K562 (cell line): Measurements from ENCODE around the gene PCDHGA4. TPM values are rescaled to one million over a fixed set of nuclear protein-coding genes. Genes with fewer than 3 reads are reported as not detected.
"Not testable (repeated sequence)": the region's sequence is repeated elsewhere in the genome, so short reads cannot be mapped to it uniquely, and the experiment has no call there.

ENCODE experiments used
- ATAC-seq: fragments of 200-7000 bp; cut with Tn5 transposase; 3 replicates; pipeline ENCODE4 v1.9.1; 2020; ENCODE audit warnings: moderate library complexity
- BruUV-seq: library from RNA; stranded (reverse); fragments of 400-500 nt; replicated peaks from 2 replicates; lab custom pipeline; 2021; lab: Mats Ljungman, UMichigan
- CTCF ChIA-PET: fragments of 300-600 bp; formaldehyde crosslinking; extraction: SDS; loops from one replicate; lab custom pipeline; 2021; ENCODE audit warnings: low intra/inter-chr PET ratio; lab: Yijun Ruan, JAX
- POLR2A ChIA-PET: fragments of 300-600, 350-650 bp; sonication (Branson Sonifier 250); formaldehyde crosslinking; extraction: SDS; loops from one replicate; lab custom pipeline; 2021; ENCODE audit warnings: antibody characterized with exemption, inconsistent platforms; lab: Yijun Ruan, JAX
- DNase-seq, 4 experiments: peaks; one replicate each; pipeline versions ENCODE4 v3.0.0 to v3.0.0-alpha.2; 2011 to 2018; ENCODE audit warnings: low spot score in 3 of 4, mixed read lengths in 3 of 4; ENCODE audit errors: extremely low read depth in 1 of 4
- FAIRE-seq: peaks from 2 replicates; lab custom pipeline; 2011; peaks lifted over from hg19 to GRCh38; lab: Jason Lieb, UNC
- H2AFZ ChIP-seq: 2 replicates; pipeline ENCODE4 v1.6.0; 2011; ENCODE audit warnings: low read depth, low read length, control low read depth, inconsistent platforms
- H3K27ac ChIP-seq: fragments of 200-600 bp; 3 replicates; pipeline ENCODE4 v1.8.0; 2011; ENCODE audit warnings: low read depth, mild to moderate bottlenecking, control low read depth, inconsistent platforms, low read length, moderate library complexity, mixed read lengths; ENCODE audit errors: extremely low read depth
- H3K27me3 ChIP-seq, 2 experiments: fragments of 300-600 bp in 1 of 2; 2 replicates in 1 of 2; 3 replicates in 1 of 2; pipeline versions ENCODE4 v1.6.0 to v1.8.0; 2011; ENCODE audit warnings: inconsistent platforms in 2 of 2, low read length in 2 of 2, mild to moderate bottlenecking in 1 of 2, mixed read lengths in 1 of 2, moderate library complexity in 1 of 2; ENCODE audit not compliant: control insufficient read depth in 2 of 2, insufficient read depth in 2 of 2
- H3K36me3 ChIP-seq: fragments of 300-600 bp; 3 replicates; pipeline ENCODE4 v1.8.0; 2011; ENCODE audit warnings: mild to moderate bottlenecking, low read length, inconsistent platforms; ENCODE audit not compliant: control insufficient read depth, insufficient read depth
- H3K4me1 ChIP-seq, 2 experiments: fragments of 200-600 bp in 1 of 2; replicated peaks in 1 of 2; 2 replicates in 1 of 2; 3 replicates in 1 of 2; pipeline versions ENCODE4 v1.5.1 to v1.8.0; 2011; ENCODE audit warnings: inconsistent platforms in 2 of 2, low read length in 2 of 2, mild to moderate bottlenecking in 1 of 2, mixed read lengths in 1 of 2, moderate library complexity in 1 of 2; ENCODE audit not compliant: control insufficient read depth in 2 of 2, insufficient read depth in 2 of 2
- H3K4me2 ChIP-seq: 2 replicates; pipeline ENCODE4 v1.6.1; 2011; ENCODE audit warnings: low read length, control low read depth, inconsistent platforms, mixed read lengths; ENCODE audit not compliant: insufficient read depth
- H3K4me3 ChIP-seq: fragments of 200-600 bp; sonication (generic), shearing (Covaris generic); 2 replicates; pipeline ENCODE4 v1.5.1; 2016; ENCODE audit warnings: control low read depth, inconsistent platforms
- H3K79me2 ChIP-seq: fragments of 200-600 bp; 3 replicates; pipeline ENCODE4 v1.8.0; 2011; ENCODE audit warnings: low read length, inconsistent platforms; ENCODE audit not compliant: control insufficient read depth, insufficient read depth
- H3K9ac ChIP-seq, 2 experiments: 2 replicates each; pipeline versions ENCODE4 v1.6.0 to v1.6.1; 2011; ENCODE audit warnings: low read depth in 2 of 2, low read length in 2 of 2, control low read depth in 1 of 2, inconsistent platforms in 1 of 2, mild to moderate bottlenecking in 1 of 2, mixed read lengths in 1 of 2; ENCODE audit not compliant: insufficient read depth in 1 of 2
- H3K9me1 ChIP-seq: one replicate; pipeline ENCODE4 v1.6.0; 2011; ENCODE audit warnings: inconsistent platforms, mild to moderate bottlenecking, low read length, moderate library complexity; ENCODE audit not compliant: control insufficient read depth, insufficient read depth
- H3K9me3 ChIP-seq: replicated peaks from 2 replicates; pipeline ENCODE4 v1.5.1; 2011; ENCODE audit warnings: low read depth, low read length, inconsistent platforms; ENCODE audit not compliant: control insufficient read depth, insufficient read depth
- H4K20me1 ChIP-seq: replicated peaks from 2 replicates; pipeline ENCODE4 v1.6.1; 2011; ENCODE audit warnings: low read length, inconsistent platforms, mixed read lengths; ENCODE audit not compliant: control insufficient read depth, insufficient read depth
- C11orf30 ChIP-seq: fragments of 450-650 bp; IDR thresholded peaks from 2 replicates; pipeline ENCODE4 v1.6.1; 2016; ENCODE audit warnings: low read depth, mild to moderate bottlenecking
- DNMT1 ChIP-seq: fragments of 450-650 bp; IDR thresholded peaks from 2 replicates; pipeline ENCODE4 v1.6.1; 2016; ENCODE audit warnings: antibody characterized with exemption, mild to moderate bottlenecking
- FUS ChIP-seq: fragments of 200-400 bp; formaldehyde crosslinking; optimal IDR thresholded peaks from 2 replicates; pipeline ENCODE3; 2017; ENCODE audit warnings: low read depth, low read length
- MED1 ChIP-seq: sonication (generic); formaldehyde crosslinking; IDR thresholded peaks from 2 replicates; pipeline ENCODE4 v1.8.1; 2023; ENCODE audit warnings: missing genetic modification reagents, borderline replicate concordance
- PHF20 ChIP-seq: fragments of 450-650 bp; IDR thresholded peaks from 2 replicates; pipeline ENCODE4 v1.6.1; 2018; ENCODE audit not compliant: partially characterized antibody
- ZNF316 ChIP-seq: fragments of 450-650 bp; IDR thresholded peaks from 2 replicates; pipeline ENCODE4 v1.6.1; 2016
- WGBS: fragments of 100-300 bp; shearing (Covaris generic); methylation state at CpG from one replicate; pipeline ENCODE4 v1.1.6; 2016; ENCODE audit warnings: low coverage, mixed read lengths; ENCODE audit not compliant: insufficient coverage; ENCODE audit errors: missing lambda C conversion rate; 5-methylcytosine and 5-hydroxymethylcytosine counted together
- in situ Hi-C: fragments of 300-500 bp; cut with MboI; formaldehyde crosslinking; loops from 4 replicates; pipeline ENCODE4 v1.15.0; 2018; ENCODE audit warnings: inconsistent platforms, mixed read lengths
- intact Hi-C: fragments of 100-400 bp; cut with micrococcal nuclease; formaldehyde crosslinking; loops from 2 replicates; pipeline ENCODE4 v1.14.2; 2022
- polyA plus RNA-seq, 8 experiments: library from polyadenylated mRNA; depleted of rRNA in 4 of 8; stranded (reverse) in 5 of 8; unstranded in 3 of 8; fragments of >200 nt; fragmentation: Nextera tagmentation in 2 of 8; fragmentation: Illumina TruSeq in 1 of 8; extraction: Ambion mirVana in 2 of 8; extraction: Trizol in 1 of 8; gene quantifications; 2 replicates each; pipeline versions ENCODE4 v1.2.1 to v1.2.3, GENCODE V29; 2011 to 2014; ENCODE audit warnings: inconsistent platforms in 1 of 8, missing spikeins in 1 of 8
- total RNA-seq, 7 experiments: library from RNA; depleted of rRNA in 6 of 7; stranded (reverse); fragments of >200 nt in 6 of 7; fragmentation: Illumina TruSeq in 2 of 7; extraction: Trizol in 2 of 7; gene quantifications; 2 replicates each; pipeline versions ENCODE4 v1.2.1 to v1.2.3, GENCODE V29; 2011 to 2021; ENCODE audit warnings: low replicate concordance in 1 of 7
- TF ChIP-seq, protein P1 (sequence below): fragments of 450-650 bp; IDR thresholded peaks from 2 replicates; pipeline ENCODE4 v1.7.1; 2018; ENCODE audit warnings: mild to moderate bottlenecking, low read depth; ENCODE audit not compliant: partially characterized antibody
- TF ChIP-seq, protein P2 (sequence below): sonication (generic); formaldehyde crosslinking; IDR thresholded peaks from 2 replicates; pipeline ENCODE4 v1.8.0; 2023; ENCODE audit warnings: missing genetic modification reagents, mild to moderate bottlenecking, borderline replicate concordance

Gene PCDHGA4
- total and polyA plus RNA-seq, 9 of the 15 experiments (the other 6 are each of a cell fraction or from before 2014, with no cell fraction given), result 0.12 to 0.40 (median 0.36) TPM; not detected in 2

DNA sequence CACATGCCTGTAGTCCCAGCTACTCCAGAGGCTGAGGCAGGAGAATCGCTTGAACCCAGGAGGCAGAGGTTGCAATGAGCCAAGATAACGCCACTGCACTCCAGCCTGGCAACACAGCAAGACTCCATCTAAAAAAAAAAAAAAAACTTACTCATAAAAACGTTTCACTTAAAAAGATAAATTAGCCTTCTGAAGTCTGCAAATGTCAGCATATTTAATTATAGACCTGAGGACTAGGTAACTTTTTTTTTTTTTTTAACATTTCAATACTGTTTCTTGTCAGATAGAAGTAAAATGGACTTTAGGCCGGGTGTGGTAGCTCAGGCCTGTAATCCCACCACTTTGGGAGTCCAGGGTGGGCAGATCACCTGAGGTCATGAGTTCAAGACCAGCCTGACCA lies 37.9 kb upstream of the PCDHGA4 start:
- H3K4me1 ChIP-seq, result not testable (repeated sequence)

DNA sequence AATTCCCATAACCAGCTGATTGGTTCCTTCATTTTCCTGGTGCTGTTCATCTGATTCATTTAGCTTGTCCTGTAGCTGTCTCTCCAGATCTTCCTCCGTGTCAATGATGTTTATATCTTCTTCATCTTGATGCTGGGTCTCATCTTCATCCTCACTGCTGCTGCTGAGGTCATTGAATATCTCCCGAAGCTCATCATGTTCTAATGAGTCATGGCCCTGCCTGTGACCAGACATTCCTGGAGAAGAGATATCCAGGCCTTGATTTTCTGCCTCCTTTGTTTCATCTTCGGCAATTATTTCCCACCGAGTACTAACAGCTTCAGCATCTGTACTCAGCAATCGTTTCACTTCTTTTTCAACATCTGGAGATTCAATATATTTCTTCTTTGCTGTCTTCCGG lies 35.6 kb upstream of the PCDHGA4 start:
- no peak for DNase-seq
- peaks cover 22% of the 10 kb centered on the region for H3K9me3 ChIP-seq
- FAIRE-seq, result no peak
- CTCF ChIA-PET, result no interaction called here
- no peak for ATAC-seq
- no peaks in the 10 kb centered on the region for H3K9me1 ChIP-seq
- in situ Hi-C loops (no loop called here), intact Hi-C loops (no loop called here)
- POLR2A ChIA-PET, result interaction anchor here (0.6 to 1.4 kb wide), 4 partner anchors 12 to 632 kb away, joined by 3 to 4 read pairs (median 3); partner anchors contain the start of gene PCDHGA2
- H3K27ac ChIP-seq, result no peak overlapping the region
- peaks cover 29% of the 10 kb centered on the region for H3K79me2 ChIP-seq
- H3K27me3 ChIP-seq, result no peaks in the 10 kb centered on the region
- no TSS peak for BruUV-seq
- H2AFZ ChIP-seq, result no peak overlapping the region
- H3K36me3 ChIP-seq, result peaks cover 26% of the 10 kb centered on the region
- H3K4me1 ChIP-seq, result peaks cover 0 to 9% of the 10 kb centered on the region in 2 experiments; a peak in 1 of 5 replicates
- 74% methylated on average over 6 of the region's 6 CpGs for WGBS
- no peak overlapping the region for H3K9ac ChIP-seq
- peak overlapping the region; percentile 70; the same call in 1 of the 2 replicates for H3K4me3 ChIP-seq
- no peaks in the 10 kb centered on the region for H4K20me1 ChIP-seq
- H3K4me2 ChIP-seq, result peak overlapping the region; percentile 85
- no peak for TF ChIP-seq MED1 (CRISPR knock-in tag)
- TF ChIP-seq DNMT1, result no peak
- TF ChIP-seq, protein P1, sequence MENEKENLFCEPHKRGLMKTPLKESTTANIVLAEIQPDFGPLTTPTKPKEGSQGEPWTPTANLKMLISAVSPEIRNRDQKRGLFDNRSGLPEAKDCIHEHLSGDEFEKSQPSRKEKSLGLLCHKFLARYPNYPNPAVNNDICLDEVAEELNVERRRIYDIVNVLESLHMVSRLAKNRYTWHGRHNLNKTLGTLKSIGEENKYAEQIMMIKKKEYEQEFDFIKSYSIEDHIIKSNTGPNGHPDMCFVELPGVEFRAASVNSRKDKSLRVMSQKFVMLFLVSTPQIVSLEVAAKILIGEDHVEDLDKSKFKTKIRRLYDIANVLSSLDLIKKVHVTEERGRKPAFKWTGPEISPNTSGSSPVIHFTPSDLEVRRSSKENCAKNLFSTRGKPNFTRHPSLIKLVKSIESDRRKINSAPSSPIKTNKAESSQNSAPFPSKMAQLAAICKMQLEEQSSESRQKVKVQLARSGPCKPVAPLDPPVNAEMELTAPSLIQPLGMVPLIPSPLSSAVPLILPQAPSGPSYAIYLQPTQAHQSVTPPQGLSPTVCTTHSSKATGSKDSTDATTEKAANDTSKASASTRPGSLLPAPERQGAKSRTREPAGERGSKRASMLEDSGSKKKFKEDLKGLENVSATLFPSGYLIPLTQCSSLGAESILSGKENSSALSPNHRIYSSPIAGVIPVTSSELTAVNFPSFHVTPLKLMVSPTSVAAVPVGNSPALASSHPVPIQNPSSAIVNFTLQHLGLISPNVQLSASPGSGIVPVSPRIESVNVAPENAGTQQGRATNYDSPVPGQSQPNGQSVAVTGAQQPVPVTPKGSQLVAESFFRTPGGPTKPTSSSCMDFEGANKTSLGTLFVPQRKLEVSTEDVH, result no peak
- TF ChIP-seq, protein P2, sequence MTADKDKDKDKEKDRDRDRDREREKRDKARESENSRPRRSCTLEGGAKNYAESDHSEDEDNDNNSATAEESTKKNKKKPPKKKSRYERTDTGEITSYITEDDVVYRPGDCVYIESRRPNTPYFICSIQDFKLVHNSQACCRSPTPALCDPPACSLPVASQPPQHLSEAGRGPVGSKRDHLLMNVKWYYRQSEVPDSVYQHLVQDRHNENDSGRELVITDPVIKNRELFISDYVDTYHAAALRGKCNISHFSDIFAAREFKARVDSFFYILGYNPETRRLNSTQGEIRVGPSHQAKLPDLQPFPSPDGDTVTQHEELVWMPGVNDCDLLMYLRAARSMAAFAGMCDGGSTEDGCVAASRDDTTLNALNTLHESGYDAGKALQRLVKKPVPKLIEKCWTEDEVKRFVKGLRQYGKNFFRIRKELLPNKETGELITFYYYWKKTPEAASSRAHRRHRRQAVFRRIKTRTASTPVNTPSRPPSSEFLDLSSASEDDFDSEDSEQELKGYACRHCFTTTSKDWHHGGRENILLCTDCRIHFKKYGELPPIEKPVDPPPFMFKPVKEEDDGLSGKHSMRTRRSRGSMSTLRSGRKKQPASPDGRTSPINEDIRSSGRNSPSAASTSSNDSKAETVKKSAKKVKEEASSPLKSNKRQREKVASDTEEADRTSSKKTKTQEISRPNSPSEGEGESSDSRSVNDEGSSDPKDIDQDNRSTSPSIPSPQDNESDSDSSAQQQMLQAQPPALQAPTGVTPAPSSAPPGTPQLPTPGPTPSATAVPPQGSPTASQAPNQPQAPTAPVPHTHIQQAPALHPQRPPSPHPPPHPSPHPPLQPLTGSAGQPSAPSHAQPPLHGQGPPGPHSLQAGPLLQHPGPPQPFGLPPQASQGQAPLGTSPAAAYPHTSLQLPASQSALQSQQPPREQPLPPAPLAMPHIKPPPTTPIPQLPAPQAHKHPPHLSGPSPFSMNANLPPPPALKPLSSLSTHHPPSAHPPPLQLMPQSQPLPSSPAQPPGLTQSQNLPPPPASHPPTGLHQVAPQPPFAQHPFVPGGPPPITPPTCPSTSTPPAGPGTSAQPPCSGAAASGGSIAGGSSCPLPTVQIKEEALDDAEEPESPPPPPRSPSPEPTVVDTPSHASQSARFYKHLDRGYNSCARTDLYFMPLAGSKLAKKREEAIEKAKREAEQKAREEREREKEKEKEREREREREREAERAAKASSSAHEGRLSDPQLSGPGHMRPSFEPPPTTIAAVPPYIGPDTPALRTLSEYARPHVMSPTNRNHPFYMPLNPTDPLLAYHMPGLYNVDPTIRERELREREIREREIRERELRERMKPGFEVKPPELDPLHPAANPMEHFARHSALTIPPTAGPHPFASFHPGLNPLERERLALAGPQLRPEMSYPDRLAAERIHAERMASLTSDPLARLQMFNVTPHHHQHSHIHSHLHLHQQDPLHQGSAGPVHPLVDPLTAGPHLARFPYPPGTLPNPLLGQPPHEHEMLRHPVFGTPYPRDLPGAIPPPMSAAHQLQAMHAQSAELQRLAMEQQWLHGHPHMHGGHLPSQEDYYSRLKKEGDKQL, result no peak
- TF ChIP-seq PHF20, result no peak
- TF ChIP-seq FUS, result no peak

More for the DNA sequence above, 37.9 kb upstream of the PCDHGA4 start:
- Histone ChIP-seq H3K36me3 (peaks cover 26% of the 10 kb centered on the region), H3K9me3 (peaks cover 22% of the 10 kb centered on the region)
- H2AFZ ChIP-seq, ATAC-seq, intact Hi-C loops, H3K27me3 ChIP-seq: not testable (repeated sequence)
- TF ChIP-seq ZNF316 (peak; percentile 42; the same call in 1 of the 2 replicates), C11orf30 (0 out of 2 replicates have a peak, but pooled peaks have one; percentile 10)
- TF ChIP-seq, all 486 proteins: peak for 2; not testable (repeated sequence) for 484
- peaks cover 29% of the 10 kb centered on the region for H3K79me2 ChIP-seq
- H3K4me2 ChIP-seq, DNase-seq, H3K27ac ChIP-seq, H3K9me1 ChIP-seq, H3K9ac ChIP-seq, in situ Hi-C loops, CTCF ChIA-PET, H4K20me1 ChIP-seq, H3K4me3 ChIP-seq, FAIRE-seq, BruUV-seq: not testable (repeated sequence)
- WGBS, result 62% methylated on average over 2 of the region's 4 CpGs
- POLR2A ChIA-PET, result interaction anchor here (1.1 kb wide), 1 partner anchor 168 kb away, joined by 3 read pairs; the partner anchor contains the start of gene PCDHGC4
